MM.1S (cell line): ENCODE data around the gene ZNRF3.

ENCODE experiments used
- DNase-seq: peaks from one replicate; pipeline ENCODE4 v3.0.0-alpha.2; 2015
- H2AFZ ChIP-seq: fragments of 300-600 bp; sonication (generic); 2 replicates; pipeline ENCODE4 v1.6.0; 2016; ENCODE audit warnings: antibody characterized with exemption, low read length
- H3F3A ChIP-seq: fragments of 300-600 bp; sonication (generic); 2 replicates; pipeline ENCODE4 v1.6.1; 2016; ENCODE audit warnings: mild to moderate bottlenecking, antibody characterized with exemption, low read length, moderate library complexity, mixed read lengths; ENCODE audit not compliant: insufficient read depth
- H3K27ac ChIP-seq: fragments of 300-600 bp; sonication (generic); 2 replicates; pipeline ENCODE4 v1.5.1; 2016; ENCODE audit warnings: mild to moderate bottlenecking, low read length
- H3K27me3 ChIP-seq: fragments of 300-600 bp; sonication (generic); replicated peaks from 2 replicates; pipeline ENCODE4 v1.6.0; 2016; ENCODE audit warnings: low read length; ENCODE audit not compliant: insufficient read depth
- H3K36me3 ChIP-seq: fragments of 300-600 bp; sonication (generic); replicated peaks from 2 replicates; pipeline ENCODE4 v1.6.1; 2016; ENCODE audit warnings: mild to moderate bottlenecking, low read length, mixed read lengths; ENCODE audit not compliant: insufficient read depth
- H3K4me1 ChIP-seq: fragments of 300-600 bp; sonication (generic); 2 replicates; pipeline ENCODE4 v1.6.1; 2016; ENCODE audit warnings: low read length, mixed read lengths
- H3K4me2 ChIP-seq: fragments of 300-600 bp; sonication (generic); 2 replicates; pipeline ENCODE4 v1.6.0; 2016; ENCODE audit warnings: low read depth, low read length
- H3K4me3 ChIP-seq: fragments of 300-600 bp; sonication (generic); 2 replicates; pipeline ENCODE4 v1.5.1; 2016; ENCODE audit warnings: low read length, mixed read lengths
- H3K79me2 ChIP-seq: fragments of 300-600 bp; sonication (generic); 2 replicates; pipeline ENCODE4 v1.6.1; 2016; ENCODE audit warnings: mixed run types, low read length, mixed read lengths
- H3K9ac ChIP-seq: fragments of 300-600 bp; sonication (generic); 2 replicates; pipeline ENCODE4 v1.6.1; 2016; ENCODE audit warnings: low read length, mixed read lengths
- H3K9me2 ChIP-seq: fragments of 300-600 bp; sonication (generic); replicated peaks from 2 replicates; pipeline ENCODE4 v1.6.1; 2016; ENCODE audit warnings: mild to moderate bottlenecking, low read length, mixed read lengths; ENCODE audit not compliant: insufficient read depth
- H3K9me3 ChIP-seq: fragments of 300-600 bp; sonication (generic); replicated peaks from 2 replicates; pipeline ENCODE4 v1.6.1; 2016; ENCODE audit warnings: mild to moderate bottlenecking, low read length, mixed read lengths; ENCODE audit not compliant: insufficient read depth
- H4K20me1 ChIP-seq: fragments of 300-600 bp; sonication (generic); 2 replicates; pipeline ENCODE4 v1.6.1; 2016; ENCODE audit warnings: mild to moderate bottlenecking, low read length, moderate library complexity, mixed read lengths; ENCODE audit not compliant: insufficient read depth
- CTCF ChIP-seq: fragments of 300-600 bp; sonication (generic); IDR thresholded peaks from 2 replicates; pipeline ENCODE4 v1.5.1; 2016; ENCODE audit warnings: antibody characterized with exemption, low read length, mixed read lengths
- EZH2 ChIP-seq: fragments of 300-600 bp; sonication (generic); optimal IDR thresholded peaks from 2 replicates; pipeline ENCODE3; 2017; ENCODE audit warnings: low read depth, mild to moderate bottlenecking, antibody characterized with exemption, low read length, mixed read lengths
- EZH2phosphoT487 ChIP-seq: fragments of 300-600 bp; sonication (generic); IDR thresholded peaks from 2 replicates; pipeline ENCODE4 v1.6.1; 2018; ENCODE audit warnings: antibody characterized with exemption, low read length

ZNRF3 gene

GRCh38 chr22:29060251-29060869 is 177.0 kb downstream of the ZNRF3 start:
- H3K4me3 ChIP-seq = no peak overlapping the region
- no peak for TF ChIP-seq CTCF
- TF ChIP-seq EZH2phosphoT487 = no peak
- no peak for TF ChIP-seq EZH2
- H2AFZ ChIP-seq = no peak overlapping the region
- H4K20me1 ChIP-seq = no peaks in the 10 kb centered on the region
- no peaks in the 10 kb centered on the region for H3K9me3 ChIP-seq
- no peak overlapping the region for H3K27ac ChIP-seq
- H3K9ac ChIP-seq = no peak overlapping the region
- DNase-seq = no peak
- H3K27me3 ChIP-seq = no peaks in the 10 kb centered on the region
- no peaks in the 10 kb centered on the region for H3K4me1 ChIP-seq
- H3F3A ChIP-seq = no peaks in the 10 kb centered on the region
- no peaks in the 10 kb centered on the region for H3K36me3 ChIP-seq
- H3K79me2 ChIP-seq = no peaks in the 10 kb centered on the region
- no peak overlapping the region for H3K4me2 ChIP-seq
- H3K9me2 ChIP-seq = no peaks in the 10 kb centered on the region

DNA sequence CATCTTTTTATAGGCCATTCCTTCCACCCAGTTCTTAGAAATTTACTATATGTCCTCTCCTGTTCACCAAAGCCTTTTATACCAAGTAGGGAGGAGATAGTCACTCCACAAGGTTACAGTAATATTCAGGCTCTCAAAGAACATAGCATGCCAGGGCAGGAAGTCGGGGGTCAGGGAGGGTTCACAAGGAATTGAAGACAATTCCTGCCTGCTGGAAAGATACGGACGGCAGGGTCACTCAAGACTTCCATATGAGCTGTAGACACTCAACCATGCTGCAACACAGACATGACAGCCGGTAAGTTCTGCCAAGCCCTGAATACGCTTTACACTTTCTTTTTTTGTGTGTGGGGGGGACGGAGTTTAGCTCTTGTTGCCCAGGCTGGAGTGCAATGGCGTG is 177.6 kb downstream of the ZNRF3 start:
- H3K4me2 ChIP-seq = no peak overlapping the region
- no peak for DNase-seq
- H2AFZ ChIP-seq = no peak overlapping the region
- no peaks in the 10 kb centered on the region for H3K9me3 ChIP-seq
- no peaks in the 10 kb centered on the region for H3K79me2 ChIP-seq
- no peaks in the 10 kb centered on the region for H3K27me3 ChIP-seq
- no peaks in the 10 kb centered on the region for H4K20me1 ChIP-seq
- H3K36me3 ChIP-seq = no peaks in the 10 kb centered on the region
- no peak for TF ChIP-seq EZH2
- TF ChIP-seq CTCF = no peak
- no peak for TF ChIP-seq EZH2phosphoT487
- no peaks in the 10 kb centered on the region for H3K4me1 ChIP-seq
- no peaks in the 10 kb centered on the region for H3K9me2 ChIP-seq
- H3K27ac ChIP-seq = no peak overlapping the region
- no peak overlapping the region for H3K4me3 ChIP-seq
- H3K9ac ChIP-seq = no peak overlapping the region
- no peaks in the 10 kb centered on the region for H3F3A ChIP-seq

- H3K27ac ChIP-seq = no peak within 1 kb of the TSS
- no peaks in the 10 kb centered on the region for H3K79me2 ChIP-seq
- H3K36me3 ChIP-seq = no peaks in the 10 kb centered on the region
- H3K4me1 ChIP-seq = no peaks in the 10 kb centered on the region
- H3F3A ChIP-seq = no peaks in the 10 kb centered on the region
- no peak within 1 kb of the TSS for H3K4me3 ChIP-seq
- H3K9me2 ChIP-seq = no peaks in the 10 kb centered on the region
- TF ChIP-seq EZH2 (no peak), EZH2phosphoT487 (no peak), CTCF (no peak)
- H2AFZ ChIP-seq = no peak within 1 kb of the TSS
- no peak for DNase-seq
- no peaks in the 10 kb centered on the region for H3K9me3 ChIP-seq
- H3K9ac ChIP-seq = no peak within 1 kb of the TSS
- no peak within 1 kb of the TSS for H3K4me2 ChIP-seq
- no peaks in the 10 kb centered on the region for H4K20me1 ChIP-seq
- H3K27me3 ChIP-seq = no peaks in the 10 kb centered on the region
Observed at GRCh38 chr22:29061773-29062172, 178.4 kb downstream of the ZNRF3 start, which contains the start of gene C22orf31. Gene C22orf31 (minus strand): TSS chr22:29061831. CDS start chr22:29061792, 39 bp downstream.
